ENCODE measurements around the gene RIN3.

DNA sequence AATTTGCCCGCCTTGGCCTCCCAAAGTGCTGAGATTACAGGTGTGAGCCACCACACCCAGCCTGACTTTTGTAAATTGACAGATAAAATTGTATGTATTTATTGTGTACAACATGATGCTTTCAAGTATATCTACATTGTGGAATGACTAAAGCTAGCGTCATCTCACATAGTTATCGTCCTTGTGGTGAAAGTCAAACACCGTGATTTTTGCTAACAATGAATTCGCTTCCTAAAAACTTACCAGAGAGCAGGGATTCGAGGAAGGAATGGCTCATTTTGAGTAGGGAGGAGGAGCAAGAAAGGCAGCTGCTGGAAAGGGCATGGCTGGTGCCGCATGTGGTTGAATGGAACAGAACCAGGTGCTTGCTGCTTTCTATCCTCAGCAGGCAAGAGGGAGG, 149.5 kb downstream of the RIN3 start:
- TF ChIP-seq, protein P1, sequence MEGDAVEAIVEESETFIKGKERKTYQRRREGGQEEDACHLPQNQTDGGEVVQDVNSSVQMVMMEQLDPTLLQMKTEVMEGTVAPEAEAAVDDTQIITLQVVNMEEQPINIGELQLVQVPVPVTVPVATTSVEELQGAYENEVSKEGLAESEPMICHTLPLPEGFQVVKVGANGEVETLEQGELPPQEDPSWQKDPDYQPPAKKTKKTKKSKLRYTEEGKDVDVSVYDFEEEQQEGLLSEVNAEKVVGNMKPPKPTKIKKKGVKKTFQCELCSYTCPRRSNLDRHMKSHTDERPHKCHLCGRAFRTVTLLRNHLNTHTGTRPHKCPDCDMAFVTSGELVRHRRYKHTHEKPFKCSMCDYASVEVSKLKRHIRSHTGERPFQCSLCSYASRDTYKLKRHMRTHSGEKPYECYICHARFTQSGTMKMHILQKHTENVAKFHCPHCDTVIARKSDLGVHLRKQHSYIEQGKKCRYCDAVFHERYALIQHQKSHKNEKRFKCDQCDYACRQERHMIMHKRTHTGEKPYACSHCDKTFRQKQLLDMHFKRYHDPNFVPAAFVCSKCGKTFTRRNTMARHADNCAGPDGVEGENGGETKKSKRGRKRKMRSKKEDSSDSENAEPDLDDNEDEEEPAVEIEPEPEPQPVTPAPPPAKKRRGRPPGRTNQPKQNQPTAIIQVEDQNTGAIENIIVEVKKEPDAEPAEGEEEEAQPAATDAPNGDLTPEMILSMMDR (IDR thresholded peaks at IDR 0.05): no peak
- TF ChIP-seq POLR2A (IDR thresholded peaks at IDR 0.05) (no peak), POLR2AphosphoS5 (IDR thresholded peaks at IDR 0.05) (no peak), EP300 (IDR thresholded peaks at IDR 0.05) (no peak)

Measured in gastroesophageal sphincter (tissue), 3 donors.